GM12891 (cell line): ENCODE data around the gene CLTC.

Experiments used
- POLR2A ChIP-seq: IDR thresholded peaks from 2 replicates; pipeline ENCODE4 v1.6.1; 2011; ENCODE audit warnings: low read depth, low read length, control low read depth
- SPI1 ChIP-seq: IDR thresholded peaks from 2 replicates; pipeline ENCODE4 v1.6.1; 2011; ENCODE audit warnings: low read depth, low read length, control low read depth
- TAF1 ChIP-seq: IDR thresholded peaks from 2 replicates; pipeline ENCODE4 v1.6.1; 2011; ENCODE audit warnings: low read depth, low read length, control low read depth

DNA sequence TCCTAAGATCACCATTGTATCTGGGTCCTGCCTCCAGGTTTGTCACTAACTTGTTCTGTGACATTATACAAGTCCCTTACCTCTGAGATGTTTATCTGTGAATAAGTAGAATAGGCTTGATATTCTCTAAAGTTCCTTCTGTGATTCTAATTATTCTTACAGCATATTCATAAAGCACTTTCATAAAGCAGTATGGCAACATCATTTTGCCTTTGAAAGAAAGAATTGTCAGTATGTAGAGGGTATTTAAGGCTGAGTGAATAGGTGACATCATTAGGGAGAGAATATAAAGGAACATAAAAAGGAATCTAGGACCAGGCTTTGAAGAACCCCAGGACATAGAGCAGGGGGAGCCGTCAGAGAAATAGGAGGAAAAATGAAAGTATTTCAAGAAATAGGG lies 103.3 kb downstream of the CLTC start:
- TF ChIP-seq SPI1 (no peak), TAF1 (no peak), POLR2A (no peak)
